ENCODE measurements around the gene TMPRSS6. TPM values are rescaled to one million over a fixed set of nuclear protein-coding genes. Genes with fewer than 3 reads are reported as not detected.

The TMPRSS6 gene
- total RNA-seq, 2 experiments from 2014 or later, result 11.3 to 12.4 TPM

DNA sequence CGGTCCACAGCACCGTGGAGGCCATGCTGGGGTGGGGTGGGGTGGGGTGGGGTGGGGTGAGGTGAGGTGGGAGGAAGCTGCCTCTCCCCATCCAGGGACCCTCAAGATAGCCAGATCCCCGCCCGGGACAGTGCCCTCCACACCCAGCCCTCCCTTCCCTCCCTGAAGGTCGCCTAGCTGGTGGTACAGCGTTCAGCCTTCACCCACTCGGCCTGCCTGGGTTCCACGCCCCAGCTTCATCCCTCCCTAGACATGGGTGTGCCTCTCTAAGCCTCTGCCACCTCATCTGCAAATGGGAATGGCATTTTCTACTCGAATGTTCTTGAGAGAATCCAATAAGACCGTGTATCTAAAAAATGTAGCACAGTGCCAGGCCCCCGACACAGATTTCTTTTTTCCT is 40.2 kb downstream of the TMPRSS6 start:
- ChIA-PET POLR2A (interaction anchor here (1.1 to 1.2 kb wide), 2 partner anchors 53 to 102 kb away, joined by 3 to 4 read pairs; no protein-coding TSS in a partner anchor), CTCF (interaction anchor here (1.0 kb wide), 1 partner anchor 131 kb away, joined by 3 read pairs; no protein-coding TSS in a partner anchor)
- DNase-seq (no peak), ATAC-seq (no peak)
- Mint-ChIP-seq H3K9me3 (no peaks in the 10 kb centered on the region), H3K27ac (no peak overlapping the region), H3K27me3 (peaks cover 27% of the 10 kb centered on the region), H3K4me3 (no peak overlapping the region), H3K4me1 (ENCODE audit: low read depth) (peaks cover under 1% of the 10 kb centered on the region), H3K36me3 (ENCODE audit: low read depth) (peaks cover 1% of the 10 kb centered on the region)
- TF ChIP-seq, protein P1, sequence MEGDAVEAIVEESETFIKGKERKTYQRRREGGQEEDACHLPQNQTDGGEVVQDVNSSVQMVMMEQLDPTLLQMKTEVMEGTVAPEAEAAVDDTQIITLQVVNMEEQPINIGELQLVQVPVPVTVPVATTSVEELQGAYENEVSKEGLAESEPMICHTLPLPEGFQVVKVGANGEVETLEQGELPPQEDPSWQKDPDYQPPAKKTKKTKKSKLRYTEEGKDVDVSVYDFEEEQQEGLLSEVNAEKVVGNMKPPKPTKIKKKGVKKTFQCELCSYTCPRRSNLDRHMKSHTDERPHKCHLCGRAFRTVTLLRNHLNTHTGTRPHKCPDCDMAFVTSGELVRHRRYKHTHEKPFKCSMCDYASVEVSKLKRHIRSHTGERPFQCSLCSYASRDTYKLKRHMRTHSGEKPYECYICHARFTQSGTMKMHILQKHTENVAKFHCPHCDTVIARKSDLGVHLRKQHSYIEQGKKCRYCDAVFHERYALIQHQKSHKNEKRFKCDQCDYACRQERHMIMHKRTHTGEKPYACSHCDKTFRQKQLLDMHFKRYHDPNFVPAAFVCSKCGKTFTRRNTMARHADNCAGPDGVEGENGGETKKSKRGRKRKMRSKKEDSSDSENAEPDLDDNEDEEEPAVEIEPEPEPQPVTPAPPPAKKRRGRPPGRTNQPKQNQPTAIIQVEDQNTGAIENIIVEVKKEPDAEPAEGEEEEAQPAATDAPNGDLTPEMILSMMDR (IDR thresholded peaks at IDR 0.05), result no peak
- intact Hi-C loops (cut with micrococcal nuclease), result no loop called here

- peak; percentile 46 for ATAC-seq
- Mint-ChIP-seq H3K27ac (no peak overlapping the region), H3K9me3 (no peaks in the 10 kb centered on the region), H3K27me3 (peaks cover 26% of the 10 kb centered on the region), H3K36me3 (ENCODE audit: low read depth) (peaks cover 4% of the 10 kb centered on the region), H3K4me1 (ENCODE audit: low read depth) (peaks cover 2% of the 10 kb centered on the region), H3K4me3 (no peak overlapping the region)
- ChIA-PET CTCF (interaction anchor here (0.9 to 1.0 kb wide), 2 partner anchors 79 to 131 kb away, joined by 3 read pairs; no protein-coding TSS in a partner anchor), POLR2A (interaction anchor here (1.1 to 1.2 kb wide), 2 partner anchors 53 to 103 kb away, joined by 3 to 4 read pairs; no protein-coding TSS in a partner anchor)
- DNase-seq, result no peak
- intact Hi-C loops (cut with micrococcal nuclease), result no loop called here
- TF ChIP-seq, protein P1 (IDR thresholded peaks at IDR 0.05), result no peak
These were observed 40.7 kb downstream of the TMPRSS6 start for GRCh38 chr22:37068859-37069258.

- ChIA-PET CTCF (no interaction called here), POLR2A (interaction anchor here (1.1 to 1.5 kb wide), 3 partner anchors 15 to 191 kb away, joined by 3 to 6 read pairs (median 3); partner anchors contain the start of gene KCTD17)
- no peak for DNase-seq
- Mint-ChIP-seq H3K4me1 (ENCODE audit: low read depth) (peaks cover 12% of the 10 kb centered on the region), H3K36me3 (ENCODE audit: low read depth) (peaks cover 4% of the 10 kb centered on the region), H3K27ac (no peak overlapping the region), H3K9me3 (no peaks in the 10 kb centered on the region), H3K4me3 (no peak overlapping the region), H3K27me3 (peaks cover 26% of the 10 kb centered on the region)
- no peak for ATAC-seq
- TF ChIP-seq, protein P1 (IDR thresholded peaks at IDR 0.05), result no peak
- intact Hi-C loops (cut with micrococcal nuclease), result no loop called here
These were observed 42.1 kb downstream of the TMPRSS6 start for GRCh38 chr22:37067428-37067827.

DNA sequence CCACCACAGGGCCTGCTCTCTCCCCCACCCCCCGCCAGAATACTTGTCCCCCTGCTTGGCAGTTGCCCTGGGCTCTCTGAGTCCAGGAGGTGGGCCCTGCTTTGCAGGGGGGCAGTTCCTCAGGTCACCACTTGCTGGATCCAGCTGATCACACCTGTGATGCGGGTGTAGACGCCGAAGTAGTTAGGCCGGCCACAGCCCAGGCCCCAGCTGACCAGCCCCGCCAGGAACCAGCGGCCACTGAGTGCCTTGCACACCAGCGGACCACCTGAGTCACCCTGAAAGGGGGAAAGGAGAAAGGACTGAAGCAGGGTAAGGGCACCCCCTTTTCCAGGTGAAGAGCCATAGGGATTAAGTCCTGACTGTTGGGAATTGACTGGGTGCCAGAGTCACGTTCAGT is 43.6 kb downstream of the TMPRSS6 start:
- DNase-seq (no peak), ATAC-seq (no peak)
- intact Hi-C loops (cut with micrococcal nuclease), result no loop called here
- ChIA-PET CTCF (no interaction called here), POLR2A (interaction anchor here (0.6 to 2.2 kb wide), 6 partner anchors 12 to 759 kb away, joined by 3 to 6 read pairs (median 4); no protein-coding TSS in a partner anchor)
- peaks cover 4% of the 10 kb centered on the region for H3K36me3 Mint-ChIP-seq (ENCODE audit: low read depth)
- H3K4me1 Mint-ChIP-seq (ENCODE audit: low read depth), result peaks cover 25% of the 10 kb centered on the region
- no peak overlapping the region for H3K27ac Mint-ChIP-seq
- H3K27me3 Mint-ChIP-seq, result peaks cover 26% of the 10 kb centered on the region
- no peaks in the 10 kb centered on the region for H3K9me3 Mint-ChIP-seq
- TF ChIP-seq, protein P1 (IDR thresholded peaks at IDR 0.05), result no peak
- H3K4me3 Mint-ChIP-seq, result no peak overlapping the region

DNA sequence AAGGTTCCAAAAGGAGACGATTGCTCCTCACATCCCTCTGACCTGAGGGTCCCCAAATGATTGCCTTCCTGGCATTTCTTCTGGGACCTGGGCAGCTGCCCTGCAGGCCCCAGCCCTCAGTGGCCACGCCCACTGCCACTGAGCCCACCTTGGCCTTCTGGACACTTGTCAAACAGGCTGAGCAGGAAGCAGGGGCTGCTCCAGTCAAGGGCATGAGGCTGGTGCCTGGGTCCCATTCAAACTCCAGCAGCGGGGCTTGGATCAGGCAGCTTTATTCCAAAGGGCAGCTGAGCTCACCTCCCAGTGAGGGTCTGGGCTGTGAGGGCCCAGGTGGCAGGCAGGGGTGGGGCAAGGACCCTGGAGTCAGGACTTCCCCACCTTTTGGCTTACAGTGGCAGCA is 44.3 kb downstream of the TMPRSS6 start:
- peaks cover 23% of the 10 kb centered on the region for H3K27me3 Mint-ChIP-seq
- ChIA-PET POLR2A (interaction anchor here (0.6 to 2.2 kb wide), 5 partner anchors 11 to 758 kb away, joined by 4 to 6 read pairs (median 4); partner anchors contain the start of gene KCTD17), CTCF (no interaction called here)
- DNase-seq, result no peak
- TF ChIP-seq, protein P1 (IDR thresholded peaks at IDR 0.05), result no peak
- H3K4me1 Mint-ChIP-seq (ENCODE audit: low read depth), result peaks cover 33% of the 10 kb centered on the region
- intact Hi-C loops (cut with micrococcal nuclease), result no loop called here
- ATAC-seq, result no peak
- peaks cover 4% of the 10 kb centered on the region for H3K36me3 Mint-ChIP-seq (ENCODE audit: low read depth)
- H3K27ac Mint-ChIP-seq, result no peak overlapping the region
- no peak overlapping the region for H3K4me3 Mint-ChIP-seq
- H3K9me3 Mint-ChIP-seq, result no peaks in the 10 kb centered on the region
